ENCODE measurements around the gene BSCL2.
"Not testable (repeated sequence)": the region's sequence is repeated elsewhere in the genome, so short reads cannot be mapped to it uniquely, and the experiment has no call there.

Gene BSCL2

GRCh38 chr11:62689421-62690183 lies 17.6 kb downstream of the BSCL2 start, which contains the start of gene LRRN4CL:
Gene LRRN4CL (minus strand): TSS chr11:62689530. CDS start chr11:62688508, 1,022 bp downstream.
- Mint-ChIP-seq H3K27ac (no peak within 1 kb of the TSS), H3K36me3 (ENCODE audit: insufficient read depth) (peaks cover 3% of the 10 kb centered on the region), H3K4me3 (no peak within 1 kb of the TSS), H3K4me1 (ENCODE audit: low read depth in 2 of 2) (peaks cover under 1 to 2% of the 10 kb centered on the region in 2 donors), H3K27me3 (no peaks in the 10 kb centered on the region), H3K9me3 (no peaks in the 10 kb centered on the region)
- DNase-seq = no peak
- no peak for ATAC-seq (replicated peaks)

DNA sequence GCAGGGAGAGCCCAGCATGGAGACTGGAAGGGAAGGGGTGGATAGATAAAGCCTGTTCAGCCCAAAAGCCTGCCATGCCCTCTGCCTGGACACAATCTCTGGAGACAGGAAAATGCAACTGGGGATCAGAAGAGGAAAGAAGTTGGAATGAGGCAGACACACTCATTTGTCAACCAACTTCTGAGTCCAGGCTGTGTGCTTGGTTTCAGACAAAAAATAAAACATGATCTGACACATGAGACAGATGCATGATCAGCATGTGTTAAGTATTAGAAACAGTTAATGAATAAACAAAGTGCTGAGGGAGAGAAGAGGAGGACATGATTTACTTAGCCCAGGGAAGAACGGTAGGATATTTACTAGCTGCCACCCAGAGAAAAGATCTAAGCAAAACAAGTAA lies 18.7 kb downstream of the BSCL2 start:
- no peak overlapping the region for H3K4me3 Mint-ChIP-seq
- no peak overlapping the region for H3K27ac Mint-ChIP-seq
- H3K27me3 Mint-ChIP-seq = no peaks in the 10 kb centered on the region
- H3K4me1 Mint-ChIP-seq (ENCODE audit: low read depth in 2 of 2) = no peaks in the 10 kb centered on the region
- H3K36me3 Mint-ChIP-seq (ENCODE audit: insufficient read depth) = peaks cover 3% of the 10 kb centered on the region
- no peak for ATAC-seq (replicated peaks)
- H3K9me3 Mint-ChIP-seq = no peaks in the 10 kb centered on the region
- no peak for DNase-seq

GRCh38 chr11:62687508-62688396 lies 19.5 kb downstream of the BSCL2 start:
- DNase-seq (no peak), ATAC-seq (replicated peaks) (no peak)
- Mint-ChIP-seq H3K27ac (no peak overlapping the region), H3K36me3 (ENCODE audit: insufficient read depth) (peaks cover 3% of the 10 kb centered on the region), H3K9me3 (no peaks in the 10 kb centered on the region), H3K4me3 (no peak overlapping the region), H3K4me1 (ENCODE audit: low read depth in 2 of 2) (no peaks in the 10 kb centered on the region), H3K27me3 (no peaks in the 10 kb centered on the region)

DNA sequence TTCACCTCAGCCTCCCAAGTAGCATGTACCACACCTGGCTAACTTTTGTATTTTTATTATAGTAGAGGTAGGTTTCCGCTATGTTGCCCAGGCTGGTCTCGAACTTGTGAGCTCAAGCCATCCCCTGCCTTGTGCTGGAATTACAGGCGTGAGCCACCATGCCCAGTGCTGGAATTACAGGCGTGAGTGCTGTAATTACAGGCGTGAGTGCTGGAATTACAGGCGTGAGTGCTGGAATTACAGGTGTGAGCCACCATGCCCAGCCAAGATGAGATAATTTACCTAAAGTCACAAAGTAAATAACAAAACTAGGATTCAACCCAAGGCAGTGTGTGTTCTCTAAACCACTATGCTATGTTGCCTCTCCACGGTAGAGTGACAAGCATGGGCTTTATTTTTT lies 24.7 kb downstream of the BSCL2 start:
- no peak overlapping the region for H3K4me3 Mint-ChIP-seq
- peaks cover 15% of the 10 kb centered on the region for H3K36me3 Mint-ChIP-seq (ENCODE audit: insufficient read depth)
- H3K27me3 Mint-ChIP-seq = no peaks in the 10 kb centered on the region
- ATAC-seq (replicated peaks) (no peak), DNase-seq (no peak)
- no peaks in the 10 kb centered on the region for H3K9me3 Mint-ChIP-seq
- peaks cover 15 to 16% of the 10 kb centered on the region in 2 donors for H3K4me1 Mint-ChIP-seq (ENCODE audit: low read depth in 2 of 2)
- H3K27ac Mint-ChIP-seq = no peak overlapping the region

- Mint-ChIP-seq H3K4me3 (peak overlapping the region; percentile 38 to 87), H3K36me3 (ENCODE audit: insufficient read depth) (peaks cover 30% of the 10 kb centered on the region)
- peak in 1 of 3 experiments; percentile 7 for DNase-seq
Measured at GRCh38 chr11:62680825-62681240, 26.4 kb downstream of the BSCL2 start.

DNA sequence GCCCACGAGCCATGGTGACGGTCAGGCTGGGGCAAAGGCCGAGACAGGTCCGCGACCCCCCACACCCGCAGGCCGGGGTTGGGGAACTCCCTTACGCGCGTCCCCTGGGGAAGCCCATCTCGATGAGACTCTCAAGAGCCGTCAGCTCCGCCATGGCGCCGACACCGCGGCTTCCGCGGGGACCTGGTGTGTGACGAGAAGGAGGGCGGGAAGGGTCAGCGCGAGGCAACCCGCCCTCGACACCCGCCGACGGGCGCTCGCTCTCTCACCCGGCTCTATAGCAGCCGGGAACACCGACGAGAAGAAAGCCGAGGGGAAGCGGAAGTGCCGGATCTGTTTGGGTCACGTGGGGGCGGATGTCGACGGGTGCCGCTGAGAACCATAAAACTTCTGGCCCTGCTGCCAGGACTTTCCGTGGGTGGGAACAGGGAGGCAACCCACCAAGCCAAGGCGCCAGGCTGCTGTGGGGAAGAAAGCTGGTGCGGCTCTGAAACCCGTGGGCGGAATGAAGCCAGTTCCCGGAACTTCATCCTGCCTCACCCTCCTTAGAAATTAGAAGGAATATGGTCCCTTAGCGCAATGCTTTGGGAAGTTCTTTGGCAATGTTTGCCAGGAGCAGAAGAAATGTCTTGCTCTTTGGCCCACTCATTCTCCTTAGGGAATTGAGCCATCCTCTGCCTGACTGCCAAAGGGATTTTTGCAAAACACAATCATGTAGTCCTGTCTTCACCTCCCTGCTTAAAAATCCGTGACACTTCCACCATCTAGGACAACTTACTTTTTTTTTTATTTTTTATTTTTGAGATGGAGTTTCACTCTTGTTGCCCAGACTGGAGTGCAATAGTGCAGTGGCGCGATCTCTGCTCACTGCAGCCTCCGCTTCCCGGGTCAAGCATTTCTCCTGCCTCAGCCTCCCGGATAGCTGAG lies 28.2 kb downstream of the BSCL2 start, which contains the start of gene UBXN1:
Gene UBXN1, minus strand, starts transcription at position 304 of the 927 bp plus-strand sequence. Its CDS starts 150 bp downstream, at position 154.
- H3K9me3 Mint-ChIP-seq = no peaks in the 10 kb centered on the region
- peaks cover 25 to 28% of the 10 kb centered on the region in 2 donors for H3K4me1 Mint-ChIP-seq (ENCODE audit: low read depth in 2 of 2)
- peak within 1 kb of the TSS; percentile 98 to 99 for H3K27ac Mint-ChIP-seq
- peak; percentile 83 for ATAC-seq (replicated peaks)
- DNase-seq = peak; percentile 74 to 75 (median 75)
- peak within 1 kb of the TSS; percentile 86 to 87 for H3K4me3 Mint-ChIP-seq
- H3K27me3 Mint-ChIP-seq = no peaks in the 10 kb centered on the region
- peaks cover 42% of the 10 kb centered on the region for H3K36me3 Mint-ChIP-seq (ENCODE audit: insufficient read depth)

More at GRCh38 chr11:62680825-62681240, 26.4 kb downstream of the BSCL2 start:
- Mint-ChIP-seq H3K4me1 (ENCODE audit: low read depth in 2 of 2) (peaks cover 24 to 25% of the 10 kb centered on the region in 2 donors), H3K9me3 (no peaks in the 10 kb centered on the region), H3K27me3 (no peaks in the 10 kb centered on the region), H3K27ac (peak overlapping the region in 1 of 2 donors; percentile 69)
- peak; percentile 39 for ATAC-seq (replicated peaks)

DNA sequence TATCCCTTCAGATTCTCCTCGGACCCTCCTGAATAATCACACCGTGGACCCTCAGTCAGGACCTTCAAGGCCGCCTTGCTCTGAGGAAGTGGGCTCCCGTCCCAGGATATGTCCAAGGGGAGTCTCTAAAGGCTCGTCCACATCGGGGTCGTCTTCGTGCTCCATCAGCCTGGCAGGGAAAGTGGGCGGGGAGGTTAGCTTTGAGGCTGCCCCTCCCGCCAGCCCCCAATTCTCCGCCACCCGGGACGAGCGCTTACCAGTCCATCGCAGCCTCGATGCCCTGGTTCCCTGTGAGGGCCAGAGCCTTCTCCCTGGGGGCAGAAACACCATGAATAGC lies 28.8 kb downstream of the BSCL2 start:
- Mint-ChIP-seq H3K36me3 (ENCODE audit: insufficient read depth) (peaks cover 43% of the 10 kb centered on the region), H3K27me3 (no peaks in the 10 kb centered on the region), H3K4me1 (ENCODE audit: low read depth in 2 of 2) (peaks cover 25 to 28% of the 10 kb centered on the region in 2 donors), H3K27ac (peak overlapping the region; percentile 98 to 99), H3K4me3 (peak overlapping the region; percentile 86 to 87), H3K9me3 (no peaks in the 10 kb centered on the region)
- ATAC-seq (replicated peaks) = no peak
- DNase-seq = no peak

- H3K27ac Mint-ChIP-seq = peak overlapping the region; percentile 98 to 99
- peaks cover 29 to 32% of the 10 kb centered on the region in 2 donors for H3K4me1 Mint-ChIP-seq (ENCODE audit: low read depth in 2 of 2)
- H3K27me3 Mint-ChIP-seq = no peaks in the 10 kb centered on the region
- no peak for ATAC-seq (replicated peaks)
- no peaks in the 10 kb centered on the region for H3K9me3 Mint-ChIP-seq
- no peak for DNase-seq
- H3K36me3 Mint-ChIP-seq (ENCODE audit: insufficient read depth) = peaks cover 47% of the 10 kb centered on the region
- peak overlapping the region; percentile 86 to 87 for H3K4me3 Mint-ChIP-seq
Measured at GRCh38 chr11:62677714-62678113, 29.5 kb downstream of the BSCL2 start.

DNA sequence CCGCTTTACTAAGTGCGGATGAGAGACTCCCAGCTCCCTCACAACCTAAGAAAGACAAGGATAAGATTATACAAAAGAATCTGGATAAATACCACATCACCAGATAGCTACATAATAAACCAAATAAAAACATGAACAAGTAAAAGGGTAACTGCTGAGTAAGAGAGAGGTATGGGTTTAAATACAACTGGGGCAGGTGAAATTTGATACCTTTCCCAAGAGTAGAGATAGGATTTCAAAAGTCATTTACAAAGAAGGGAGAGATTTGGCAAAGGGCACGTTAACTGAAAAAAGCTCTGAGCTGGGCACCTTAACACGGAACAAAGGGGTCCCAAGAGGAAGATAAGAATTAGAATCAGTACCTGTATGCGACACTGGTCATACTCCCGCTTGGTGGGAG lies 30.1 kb downstream of the BSCL2 start:
- H3K27me3 Mint-ChIP-seq = no peaks in the 10 kb centered on the region
- peak overlapping the region; percentile 51 to 53 for H3K4me3 Mint-ChIP-seq
- H3K36me3 Mint-ChIP-seq (ENCODE audit: insufficient read depth) = peaks cover 53% of the 10 kb centered on the region
- no peaks in the 10 kb centered on the region for H3K9me3 Mint-ChIP-seq
- no peak for ATAC-seq (replicated peaks)
- H3K27ac Mint-ChIP-seq = peak overlapping the region; percentile 98 to 99
- peaks cover 31 to 37% of the 10 kb centered on the region in 2 donors for H3K4me1 Mint-ChIP-seq (ENCODE audit: low read depth in 2 of 2)
- DNase-seq = no peak

DNA sequence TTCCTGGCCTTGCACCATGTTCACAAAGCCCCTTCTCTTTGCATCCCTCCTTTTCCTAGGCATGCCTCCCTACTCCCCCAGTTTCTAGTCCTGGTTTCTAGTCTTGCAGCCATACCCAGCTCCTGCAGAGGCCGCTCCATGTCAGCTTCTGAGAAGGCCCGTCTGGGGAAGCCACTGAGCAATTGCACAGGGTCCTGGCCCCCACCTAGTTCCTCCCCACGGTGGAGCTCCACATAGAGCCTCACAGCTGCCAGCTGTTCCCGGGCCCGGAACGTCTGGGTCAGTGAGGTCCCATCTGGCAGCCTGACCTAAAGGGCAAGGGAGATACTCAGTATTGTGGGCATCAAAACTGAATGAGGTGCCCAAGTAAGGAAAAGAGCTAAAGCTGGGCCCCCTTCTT lies 30.5 kb downstream of the BSCL2 start:
- Mint-ChIP-seq H3K9me3 (no peaks in the 10 kb centered on the region), H3K4me1 (ENCODE audit: low read depth in 2 of 2) (peaks cover 35 to 41% of the 10 kb centered on the region in 2 donors), H3K27ac (peak overlapping the region; percentile 98 to 99), H3K36me3 (ENCODE audit: insufficient read depth) (peaks cover 56% of the 10 kb centered on the region), H3K4me3 (peak overlapping the region; percentile 51 to 53), H3K27me3 (no peaks in the 10 kb centered on the region)
- ATAC-seq (replicated peaks) = no peak
- DNase-seq = no peak

DNA sequence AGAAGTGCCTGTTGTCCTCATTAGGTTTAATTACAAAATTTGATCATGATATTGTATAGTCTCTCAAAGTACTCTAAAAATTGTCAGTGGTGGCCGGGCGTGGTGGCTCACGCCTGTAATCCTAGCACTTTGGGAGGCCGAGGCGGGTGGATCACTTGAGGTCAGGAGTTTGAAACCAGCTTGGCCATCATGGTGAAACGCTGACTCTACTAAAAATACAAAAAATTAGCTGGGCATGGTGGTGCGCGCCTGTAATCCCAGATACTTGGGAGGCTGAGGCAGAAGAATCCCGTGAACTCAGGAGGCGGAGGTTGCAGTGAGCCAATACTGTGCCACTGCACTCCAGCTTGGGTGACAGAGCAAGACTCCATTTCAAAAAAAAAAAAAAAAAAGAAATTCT lies 31.8 kb downstream of the BSCL2 start:
- Mint-ChIP-seq H3K4me1 (ENCODE audit: low read depth in 2 of 2) (peaks cover 41 to 53% of the 10 kb centered on the region in 2 donors), H3K36me3 (ENCODE audit: insufficient read depth) (peaks cover 56% of the 10 kb centered on the region)
- H3K4me3 Mint-ChIP-seq; H3K27ac Mint-ChIP-seq; DNase-seq; H3K9me3 Mint-ChIP-seq; H3K27me3 Mint-ChIP-seq; ATAC-seq (replicated peaks): not testable (repeated sequence)

GRCh38 chr11:62673196-62673525 lies 34.1 kb downstream of the BSCL2 start:
- Mint-ChIP-seq H3K27ac (peak overlapping the region in 1 of 2 donors; percentile 95), H3K4me3 (peak overlapping the region; percentile 97 to 99), H3K36me3 (ENCODE audit: insufficient read depth) (peaks cover 53% of the 10 kb centered on the region), H3K9me3 (no peaks in the 10 kb centered on the region), H3K4me1 (ENCODE audit: low read depth in 2 of 2) (peaks cover 31 to 50% of the 10 kb centered on the region in 2 donors), H3K27me3 (no peaks in the 10 kb centered on the region)
- DNase-seq (no peak), ATAC-seq (replicated peaks) (no peak)

Data from effector memory CD8-positive, alpha-beta T cell (primary cell).